PC-9 (cell line): Measurements from ENCODE around the gene RBM28. TPM values are rescaled to one million over a fixed set of nuclear protein-coding genes. Genes with fewer than 3 reads are reported as not detected.

ENCODE experiments used
- BruUV-seq: library from RNA; stranded (reverse); fragments of 400-500 nt; replicated peaks from 2 replicates; lab custom pipeline; 2021; lab: Mats Ljungman, UMichigan
- CTCF ChIA-PET: fragments of 300-600 bp; sonication (Branson Sonifier 250); formaldehyde crosslinking; loops from one replicate; lab custom pipeline; 2022; ENCODE audit warnings: antibody characterized with exemption; lab: Charles Lee
- POLR2A ChIA-PET: fragments of 300-600 bp; sonication (Branson Sonifier 250); formaldehyde crosslinking; loops from one replicate; lab custom pipeline; 2022; ENCODE audit warnings: antibody characterized with exemption; ENCODE audit not compliant: unreplicated experiment; lab: Charles Lee
- DNase-seq, 2 experiments: peaks; one replicate each; pipeline versions ENCODE4 v3.0.0 to v3.0.0-alpha.2; 2015 to 2022; ENCODE audit warnings: mixed read lengths in 1 of 2
- H2AFZ ChIP-seq: fragments of 200-600 bp; sonication (generic); 2 replicates; pipeline ENCODE4 v1.8.1; 2017; ENCODE audit warnings: antibody characterized with exemption
- H3F3A ChIP-seq: fragments of 200-600 bp; sonication (generic); 2 replicates; pipeline ENCODE4 v1.8.1; 2017; ENCODE audit warnings: antibody characterized with exemption, mild to moderate bottlenecking, low read depth; ENCODE audit not compliant: insufficient read depth
- H3K27ac ChIP-seq: fragments of 200-600 bp; sonication (generic); 2 replicates; pipeline ENCODE4 v1.6.1; 2016; ENCODE audit warnings: mixed run types
- H3K27me3 ChIP-seq: fragments of 200-600 bp; sonication (generic); 2 replicates; pipeline ENCODE4 v1.6.1; 2016; ENCODE audit warnings: low read depth, mixed run types; ENCODE audit not compliant: insufficient read depth
- H3K36me3 ChIP-seq: fragments of 200-600 bp; sonication (generic); 2 replicates; pipeline ENCODE4 v1.6.1; 2016; ENCODE audit warnings: low read depth, mixed run types
- H3K4me1 ChIP-seq: fragments of 200-600 bp; sonication (generic); replicated peaks from 2 replicates; pipeline ENCODE4 v1.6.1; 2016; ENCODE audit warnings: mixed run types; ENCODE audit not compliant: insufficient read depth
- H3K4me2 ChIP-seq: fragments of 200-600 bp; sonication (generic); 2 replicates; pipeline ENCODE4 v1.6.1; 2017; ENCODE audit warnings: mixed run types
- H3K4me3 ChIP-seq: fragments of 200-600 bp; sonication (generic); 2 replicates; pipeline ENCODE4 v1.6.1; 2016; ENCODE audit warnings: mixed run types
- H3K79me2 ChIP-seq: fragments of 200-600 bp; sonication (generic); 2 replicates; pipeline ENCODE4 v1.6.1; 2017; ENCODE audit warnings: low read depth, mixed run types
- H3K9me2 ChIP-seq: fragments of 200-600 bp; sonication (generic); 2 replicates; pipeline ENCODE4 v1.8.1; 2017; ENCODE audit warnings: mild to moderate bottlenecking; ENCODE audit not compliant: insufficient read depth
- H3K9me3 ChIP-seq: fragments of 200-600 bp; sonication (generic); 2 replicates; pipeline ENCODE4 v1.8.1; 2016; ENCODE audit warnings: low read depth; ENCODE audit not compliant: insufficient read depth
- H4K20me1 ChIP-seq: fragments of 200-600 bp; sonication (generic); 2 replicates; pipeline ENCODE4 v1.8.1; 2017; ENCODE audit not compliant: insufficient read depth
- CTCF ChIP-seq: fragments of 200-600 bp; sonication (generic); conservative IDR thresholded peaks from 2 replicates; pipeline ENCODE4 v1.6.1; 2017; ENCODE audit warnings: mixed run types, antibody characterized with exemption, mild to moderate bottlenecking, moderate library complexity
- EZH2 ChIP-seq: fragments of 200-600 bp; sonication (generic); IDR thresholded peaks from 2 replicates; pipeline ENCODE4 v1.8.0; 2017; ENCODE audit warnings: antibody characterized with exemption, low read depth
- intact Hi-C: fragments of 100-400 bp; cut with micrococcal nuclease; formaldehyde crosslinking; loops from one replicate; pipeline ENCODE4 v1.10.0; 2022; ENCODE audit not compliant: unreplicated experiment
- total RNA-seq: library from RNA; stranded (reverse); gene quantifications from 2 replicates; pipeline ENCODE4 v1.2.3, GENCODE V29; 2021

The RBM28 gene
- total RNA-seq, 1 experiment from 2014 or later, result 59.6 TPM

- ChIA-PET CTCF (interaction anchor here (0.7 kb wide), 1 partner anchor 7 kb away, joined by 3 read pairs; no protein-coding TSS in a partner anchor), POLR2A (interaction anchor here (0.6 kb wide), 1 partner anchor 67 kb away, joined by 3 read pairs; no protein-coding TSS in a partner anchor)
- no peak for DNase-seq
- BruUV-seq, result no TSS peak
- Histone ChIP-seq H3K9me2 (no peaks in the 10 kb centered on the region), H3K4me2 (no peak overlapping the region), H4K20me1 (no peaks in the 10 kb centered on the region), H3F3A (no peaks in the 10 kb centered on the region; the same call in 1 of the 2 replicates), H3K27ac (no peak overlapping the region), H3K79me2 (no peaks in the 10 kb centered on the region), H2AFZ (no peak overlapping the region), H3K36me3 (peaks cover 19% of the 10 kb centered on the region), H3K27me3 (no peaks in the 10 kb centered on the region), H3K4me1 (no peaks in the 10 kb centered on the region), H3K4me3 (no peak overlapping the region), H3K9me3 (no peaks in the 10 kb centered on the region)
- TF ChIP-seq EZH2 (no peak), CTCF (no peak)
- intact Hi-C loops, result loop anchor here (5.0 kb wide), 1 partner anchor 186 kb away; no protein-coding TSS in a partner anchor
Observed at GRCh38 chr7:128323459-128324367, 20.0 kb downstream of the RBM28 start.

GRCh38 chr7:128323040-128323439, 20.7 kb downstream of the RBM28 start:
- ChIA-PET POLR2A (no interaction called here), CTCF (interaction anchor here (0.7 kb wide), 1 partner anchor 8 kb away, joined by 3 read pairs; no protein-coding TSS in a partner anchor)
- Histone ChIP-seq H3K9me2 (no peaks in the 10 kb centered on the region), H3K36me3 (peaks cover 17% of the 10 kb centered on the region), H3K4me3 (no peak overlapping the region), H3K27me3 (no peaks in the 10 kb centered on the region), H3K9me3 (no peaks in the 10 kb centered on the region), H3F3A (no peaks in the 10 kb centered on the region; the same call in 1 of the 2 replicates), H2AFZ (no peak overlapping the region), H3K27ac (no peak overlapping the region), H3K4me2 (no peak overlapping the region), H4K20me1 (no peaks in the 10 kb centered on the region), H3K79me2 (no peaks in the 10 kb centered on the region), H3K4me1 (no peaks in the 10 kb centered on the region)
- BruUV-seq, result no TSS peak
- TF ChIP-seq EZH2 (no peak), CTCF (no peak)
- intact Hi-C loops, result loop anchor here (5.0 kb wide), 1 partner anchor 186 kb away; no protein-coding TSS in a partner anchor
- no peak for DNase-seq

- no TSS peak for BruUV-seq
- no peak overlapping the region for H3K4me3 ChIP-seq
- H3K27me3 ChIP-seq, result no peaks in the 10 kb centered on the region
- no peaks in the 10 kb centered on the region for H3K9me2 ChIP-seq
- no peaks in the 10 kb centered on the region for H4K20me1 ChIP-seq
- H3K79me2 ChIP-seq, result no peaks in the 10 kb centered on the region
- intact Hi-C loops, result loop anchor here (1.0 to 5.0 kb wide), 3 partner anchors 112 to 614 kb away; no protein-coding TSS in a partner anchor
- no peak overlapping the region for H3K4me2 ChIP-seq
- no peaks in the 10 kb centered on the region; the same call in 1 of the 2 replicates for H3F3A ChIP-seq
- DNase-seq, result peak; percentile 14 to 43
- no peak overlapping the region for H3K27ac ChIP-seq
- H3K4me1 ChIP-seq, result no peaks in the 10 kb centered on the region
- peaks cover 13% of the 10 kb centered on the region; the same call in 1 of the 2 replicates for H3K36me3 ChIP-seq
- ChIA-PET CTCF (no interaction called here), POLR2A (interaction anchor here (0.6 kb wide), 1 partner anchor 339 kb away, joined by 4 read pairs; no protein-coding TSS in a partner anchor)
- H2AFZ ChIP-seq, result no peak overlapping the region
- TF ChIP-seq CTCF (peak; percentile 66), EZH2 (no peak)
- H3K9me3 ChIP-seq, result no peaks in the 10 kb centered on the region
Observed at GRCh38 chr7:128322040-128322643, 21.6 kb downstream of the RBM28 start.
